ENCODE data around the gene CD3D.
A peak's percentile ranks its signal among the peaks of the same experiment; 100 is the strongest.

CD3D gene

GRCh38 chr11:118379497-118379896, 37.0 kb upstream of the CD3D start:
- no peak overlapping the region for H3K23ac ChIP-seq (ENCODE audit: low read length in 2 of 2)
- H2AK5ac ChIP-seq (ENCODE audit: low read length, severe bottlenecking): no peak overlapping the region
- no peak overlapping the region for H3K4me2 ChIP-seq (ENCODE audit: low read length, poor library complexity, severe bottlenecking)
- H3K14ac ChIP-seq (ENCODE audit: low read length in 2 of 2): no peak overlapping the region
- H3K4me3 ChIP-seq (ENCODE audit: insufficient read depth in 1 of 2, low read depth in 1 of 2, low read length in 2 of 2): no peak overlapping the region
- H3K9ac ChIP-seq (ENCODE audit: low read length): no peak overlapping the region
- H3K27ac ChIP-seq (ENCODE audit: low read length, poor library complexity, severe bottlenecking): no peak overlapping the region
- H2BK12ac ChIP-seq (ENCODE audit: low read length in 2 of 2): no peak overlapping the region
- H3K18ac ChIP-seq (ENCODE audit: low read depth in 1 of 2, low read length in 2 of 2): no peak overlapping the region
- no peaks in the 10 kb centered on the region for H3K9me3 ChIP-seq (ENCODE audit: control insufficient read depth, low read length)
- peaks cover 35 to 94% of the 10 kb centered on the region in 2 experiments for H3K36me3 ChIP-seq (ENCODE audit: control insufficient read depth in 1 of 2, insufficient read depth in 2 of 2, low read depth in 1 of 2, low read length in 2 of 2)
- H2AFZ ChIP-seq (ENCODE audit: low read depth, low read length): no peak overlapping the region
- no peak overlapping the region for H2BK15ac ChIP-seq (ENCODE audit: low read depth, poor library complexity, severe bottlenecking)
- H3K4ac ChIP-seq (ENCODE audit: low read depth in 1 of 2, low read length in 2 of 2): no peak overlapping the region
- 99% methylated on average over 3 of the region's 4 CpGs for WGBS
- H2BK5ac ChIP-seq (ENCODE audit: low read depth, low read length, poor library complexity, severe bottlenecking): no peak overlapping the region
- DNase-seq: no peak
- H3K4me1 ChIP-seq (ENCODE audit: control insufficient read depth, insufficient read depth, low read depth, low read length): no peaks in the 10 kb centered on the region
- H3K27me3 ChIP-seq (ENCODE audit: control insufficient read depth in 1 of 2, insufficient read depth in 1 of 2, low read length in 2 of 2): no peaks in the 10 kb centered on the region
- no peak overlapping the region for H2BK120ac ChIP-seq (ENCODE audit: low read depth, low read length)
- no peak overlapping the region for H4K8ac ChIP-seq (ENCODE audit: low read length)
- H4K91ac ChIP-seq (ENCODE audit: low read length): no peak overlapping the region
- H3K79me1 ChIP-seq (replicated peaks; ENCODE audit: low read length, poor library complexity, severe bottlenecking): peaks cover 2% of the 10 kb centered on the region

- H3K36me3 ChIP-seq (ENCODE audit: control insufficient read depth in 1 of 2, insufficient read depth in 2 of 2, low read depth in 1 of 2, low read length in 2 of 2): peaks cover 36 to 94% of the 10 kb centered on the region in 2 experiments
Observed at GRCh38 chr11:118375978-118376377, 33.5 kb upstream of the CD3D start.

GRCh38 chr11:118374729-118375128, 32.2 kb upstream of the CD3D start:
- H3K18ac ChIP-seq (ENCODE audit: low read depth in 1 of 2, low read length in 2 of 2): no peak overlapping the region
- peaks cover 36 to 93% of the 10 kb centered on the region in 2 experiments for H3K36me3 ChIP-seq (ENCODE audit: control insufficient read depth in 1 of 2, insufficient read depth in 2 of 2, low read depth in 1 of 2, low read length in 2 of 2)
- no peak overlapping the region for H2BK5ac ChIP-seq (ENCODE audit: low read depth, low read length, poor library complexity, severe bottlenecking)
- 91% methylated on average over 3 of the region's 3 CpGs for WGBS
- H3K9me3 ChIP-seq (ENCODE audit: control insufficient read depth, low read length): no peaks in the 10 kb centered on the region
- H4K8ac ChIP-seq (ENCODE audit: low read length): no peak overlapping the region
- no peak for DNase-seq
- H2AFZ ChIP-seq (ENCODE audit: low read depth, low read length): no peak overlapping the region
- no peak overlapping the region for H3K4ac ChIP-seq (ENCODE audit: low read depth in 1 of 2, low read length in 2 of 2)
- no peaks in the 10 kb centered on the region for H3K4me1 ChIP-seq (ENCODE audit: control insufficient read depth, insufficient read depth, low read depth, low read length)
- no peak overlapping the region for H2AK5ac ChIP-seq (ENCODE audit: low read length, severe bottlenecking)
- H3K79me1 ChIP-seq (replicated peaks; ENCODE audit: low read length, poor library complexity, severe bottlenecking): peaks cover 2% of the 10 kb centered on the region
- H2BK12ac ChIP-seq (ENCODE audit: low read length in 2 of 2): no peak overlapping the region
- H3K9ac ChIP-seq (ENCODE audit: low read length): peak overlapping the region; percentile 9
- H4K91ac ChIP-seq (ENCODE audit: low read length): no peak overlapping the region
- H3K23ac ChIP-seq (ENCODE audit: low read length in 2 of 2): no peak overlapping the region
- H3K14ac ChIP-seq (ENCODE audit: low read length in 2 of 2): no peak overlapping the region
- H3K4me3 ChIP-seq (ENCODE audit: insufficient read depth in 1 of 2, low read depth in 1 of 2, low read length in 2 of 2): no peak overlapping the region
- H3K27ac ChIP-seq (ENCODE audit: low read length, poor library complexity, severe bottlenecking): no peak overlapping the region
- no peak overlapping the region for H2BK120ac ChIP-seq (ENCODE audit: low read depth, low read length)
- H2BK15ac ChIP-seq (ENCODE audit: low read depth, poor library complexity, severe bottlenecking): no peak overlapping the region
- no peaks in the 10 kb centered on the region for H3K27me3 ChIP-seq (ENCODE audit: control insufficient read depth in 1 of 2, insufficient read depth in 1 of 2, low read length in 2 of 2)
- no peak overlapping the region for H3K4me2 ChIP-seq (ENCODE audit: low read length, poor library complexity, severe bottlenecking)

More at GRCh38 chr11:118375978-118376377, 33.5 kb upstream of the CD3D start:
- no peak overlapping the region for H4K91ac ChIP-seq (ENCODE audit: low read length)
- no peaks in the 10 kb centered on the region for H3K27me3 ChIP-seq (ENCODE audit: control insufficient read depth in 1 of 2, insufficient read depth in 1 of 2, low read length in 2 of 2)
- no peak overlapping the region for H2BK12ac ChIP-seq (ENCODE audit: low read length in 2 of 2)
- no peaks in the 10 kb centered on the region for H3K9me3 ChIP-seq (ENCODE audit: control insufficient read depth, low read length)
- H3K4me3 ChIP-seq (ENCODE audit: insufficient read depth in 1 of 2, low read depth in 1 of 2, low read length in 2 of 2): no peak overlapping the region
- H2BK5ac ChIP-seq (ENCODE audit: low read depth, low read length, poor library complexity, severe bottlenecking): no peak overlapping the region
- H3K23ac ChIP-seq (ENCODE audit: low read length in 2 of 2): no peak overlapping the region
- H3K9ac ChIP-seq (ENCODE audit: low read length): no peak overlapping the region
- no peak overlapping the region for H3K14ac ChIP-seq (ENCODE audit: low read length in 2 of 2)
- no peak overlapping the region for H3K4ac ChIP-seq (ENCODE audit: low read depth in 1 of 2, low read length in 2 of 2)
- H2AFZ ChIP-seq (ENCODE audit: low read depth, low read length): no peak overlapping the region
- H2BK120ac ChIP-seq (ENCODE audit: low read depth, low read length): no peak overlapping the region
- no peak overlapping the region for H2AK5ac ChIP-seq (ENCODE audit: low read length, severe bottlenecking)
- H3K4me1 ChIP-seq (ENCODE audit: control insufficient read depth, insufficient read depth, low read depth, low read length): no peaks in the 10 kb centered on the region
- no peak overlapping the region for H4K8ac ChIP-seq (ENCODE audit: low read length)
- DNase-seq: no peak
- H3K27ac ChIP-seq (ENCODE audit: low read length, poor library complexity, severe bottlenecking): no peak overlapping the region
- no peak overlapping the region for H2BK15ac ChIP-seq (ENCODE audit: low read depth, poor library complexity, severe bottlenecking)
- H3K4me2 ChIP-seq (ENCODE audit: low read length, poor library complexity, severe bottlenecking): no peak overlapping the region
- peaks cover 2% of the 10 kb centered on the region for H3K79me1 ChIP-seq (replicated peaks; ENCODE audit: low read length, poor library complexity, severe bottlenecking)
- H3K18ac ChIP-seq (ENCODE audit: low read depth in 1 of 2, low read length in 2 of 2): no peak overlapping the region

GRCh38 chr11:118373871-118374270, 31.4 kb upstream of the CD3D start:
- peaks cover 32 to 93% of the 10 kb centered on the region in 2 experiments for H3K36me3 ChIP-seq (ENCODE audit: control insufficient read depth in 1 of 2, insufficient read depth in 2 of 2, low read depth in 1 of 2, low read length in 2 of 2)
- H3K4me1 ChIP-seq (ENCODE audit: control insufficient read depth, insufficient read depth, low read depth, low read length): no peaks in the 10 kb centered on the region
- no peaks in the 10 kb centered on the region for H3K79me1 ChIP-seq (replicated peaks; ENCODE audit: low read length, poor library complexity, severe bottlenecking)
- H2BK15ac ChIP-seq (ENCODE audit: low read depth, poor library complexity, severe bottlenecking): no peak overlapping the region
- DNase-seq: no peak
- no peak overlapping the region for H2AK5ac ChIP-seq (ENCODE audit: low read length, severe bottlenecking)
- no peak overlapping the region for H3K14ac ChIP-seq (ENCODE audit: low read length in 2 of 2)
- H3K4me2 ChIP-seq (ENCODE audit: low read length, poor library complexity, severe bottlenecking): no peak overlapping the region
- no peak overlapping the region for H3K4me3 ChIP-seq (ENCODE audit: insufficient read depth in 1 of 2, low read depth in 1 of 2, low read length in 2 of 2)
- H2AFZ ChIP-seq (ENCODE audit: low read depth, low read length): no peak overlapping the region
- H4K91ac ChIP-seq (ENCODE audit: low read length): no peak overlapping the region
- no peak overlapping the region for H4K8ac ChIP-seq (ENCODE audit: low read length)
- H3K27ac ChIP-seq (ENCODE audit: low read length, poor library complexity, severe bottlenecking): no peak overlapping the region
- H3K4ac ChIP-seq (ENCODE audit: low read depth in 1 of 2, low read length in 2 of 2): no peak overlapping the region
- 92% methylated on average over 5 of the region's 5 CpGs for WGBS
- no peaks in the 10 kb centered on the region for H3K9me3 ChIP-seq (ENCODE audit: control insufficient read depth, low read length)
- H2BK5ac ChIP-seq (ENCODE audit: low read depth, low read length, poor library complexity, severe bottlenecking): no peak overlapping the region
- H3K23ac ChIP-seq (ENCODE audit: low read length in 2 of 2): no peak overlapping the region
- no peaks in the 10 kb centered on the region for H3K27me3 ChIP-seq (ENCODE audit: control insufficient read depth in 1 of 2, insufficient read depth in 1 of 2, low read length in 2 of 2)
- peak overlapping the region; percentile 9 for H3K9ac ChIP-seq (ENCODE audit: low read length)
- H3K18ac ChIP-seq (ENCODE audit: low read depth in 1 of 2, low read length in 2 of 2): no peak overlapping the region
- no peak overlapping the region for H2BK120ac ChIP-seq (ENCODE audit: low read depth, low read length)
- H2BK12ac ChIP-seq (ENCODE audit: low read length in 2 of 2): no peak overlapping the region
